H1 (cell line): ENCODE measurements around the gene CORO2B. TPM values are rescaled to one million over a fixed set of nuclear protein-coding genes. Genes with fewer than 3 reads are reported as not detected.

ENCODE experiments used
- CTCF ChIA-PET: fragments of 300-600 bp; sonication (Branson Sonifier 250); formaldehyde crosslinking; loops from one replicate; lab custom pipeline; 2021; ENCODE audit not compliant: partially characterized antibody; lab: Charles Lee
- POLR2A ChIA-PET: fragments of 300-600 bp; sonication (Branson Sonifier 250); formaldehyde crosslinking; loops from one replicate; lab custom pipeline; 2021; ENCODE audit warnings: inconsistent platforms; ENCODE audit not compliant: partially characterized antibody; lab: Charles Lee
- DNase-seq, 2 experiments: peaks; one replicate each; pipeline versions ENCODE4 v3.0.0 to v3.0.0-alpha.2; 2010 to 2022; ENCODE audit warnings: low spot score in 2 of 2, low read depth in 1 of 2, mixed read lengths in 1 of 2
- FAIRE-seq: peaks from 2 replicates; lab custom pipeline; 2011; peaks lifted over from hg19 to GRCh38; lab: Jason Lieb, UNC
- H2AFZ ChIP-seq: 2 replicates; pipeline ENCODE4 v1.8.1; 2012; ENCODE audit warnings: low read length, inconsistent platforms
- H2AK5ac ChIP-seq: 2 replicates; pipeline ENCODE4 v1.6.1; 2013; ENCODE audit warnings: low read depth, low read length
- H2BK120ac ChIP-seq: replicated peaks from 2 replicates; pipeline ENCODE3; 2013; ENCODE audit warnings: low read depth, low read length, inconsistent platforms
- H2BK12ac ChIP-seq: 2 replicates; pipeline ENCODE4 v1.6.1; 2013; ENCODE audit warnings: low read depth, low read length
- H2BK15ac ChIP-seq: 2 replicates; pipeline ENCODE4 v1.6.1; 2013; ENCODE audit warnings: low read length
- H2BK20ac ChIP-seq: 2 replicates; pipeline ENCODE4 v1.6.1; 2013; ENCODE audit warnings: low read length
- H2BK5ac ChIP-seq: 2 replicates; pipeline ENCODE4 v1.6.1; 2013; ENCODE audit warnings: low read depth, low read length
- H3K14ac ChIP-seq: 2 replicates; pipeline ENCODE4 v1.6.1; 2013; ENCODE audit warnings: inconsistent platforms; ENCODE audit not compliant: insufficient read length
- H3K18ac ChIP-seq: 2 replicates; pipeline ENCODE4 v1.6.1; 2013; ENCODE audit warnings: low read length; ENCODE audit errors: extremely low read depth
- H3K23ac ChIP-seq: 2 replicates; pipeline ENCODE4 v1.6.1; 2013; ENCODE audit warnings: inconsistent platforms; ENCODE audit not compliant: insufficient read length
- H3K23me2 ChIP-seq: 2 replicates; pipeline ENCODE4 v1.6.1; 2013; ENCODE audit warnings: low read depth, low read length
- H3K27ac ChIP-seq: 2 replicates; pipeline ENCODE4 v1.6.1; 2011; ENCODE audit warnings: low read depth, low read length, inconsistent platforms
- H3K27me3 ChIP-seq, 4 experiments: replicated peaks in 1 of 4; 1 replicate in 1 of 4; 2 replicates in 3 of 4; pipeline versions ENCODE4 v1.6.1 to v1.8.1; 2011 to 2013; ENCODE audit warnings: low read length in 3 of 4, mild to moderate bottlenecking in 3 of 4, inconsistent platforms in 2 of 4, mixed read lengths in 2 of 4, moderate library complexity in 1 of 4; ENCODE audit not compliant: control insufficient read depth in 3 of 4, insufficient read depth in 3 of 4; ENCODE audit errors: extremely low read depth in 1 of 4
- H3K36me3 ChIP-seq, 4 experiments: 2 replicates each; pipeline versions ENCODE4 v1.6.1 to v1.8.1; 2011 to 2013; ENCODE audit warnings: mild to moderate bottlenecking in 4 of 4, low read length in 3 of 4, moderate library complexity in 2 of 4, control low read depth in 1 of 4, inconsistent platforms in 1 of 4; ENCODE audit not compliant: insufficient read depth in 4 of 4, control insufficient read depth in 2 of 4
- H3K4ac ChIP-seq: replicated peaks from 2 replicates; pipeline ENCODE3; 2013; ENCODE audit warnings: low read length, low read depth, mixed read lengths, inconsistent platforms; ENCODE audit not compliant: insufficient read length
- H3K4me1 ChIP-seq, 4 experiments: replicated peaks in 1 of 4; 1 replicate in 1 of 4; 2 replicates in 3 of 4; pipeline versions ENCODE4 v1.6.1 to v1.8.1; 2011 to 2013; ENCODE audit warnings: low read length in 3 of 4, inconsistent platforms in 2 of 4, mixed read lengths in 1 of 4; ENCODE audit not compliant: insufficient read depth in 4 of 4, control insufficient read depth in 3 of 4
- H3K4me2 ChIP-seq, 2 experiments: 2 replicates each; pipeline versions ENCODE4 v1.6.1 to v1.8.1; 2011 to 2013; ENCODE audit warnings: low read depth in 2 of 2, low read length in 2 of 2, control low read depth in 1 of 2, inconsistent platforms in 1 of 2, mild to moderate bottlenecking in 1 of 2; ENCODE audit not compliant: insufficient read depth in 1 of 2
- H3K4me3 ChIP-seq, 4 experiments: fragments of 200-600, 300-600 bp in 1 of 4; sonication (generic), shearing (Covaris generic), sonication (Bioruptor Twin) in 1 of 4; 2 replicates each; pipeline versions ENCODE4 v1.5.1 to v1.8.1; 2011 to 2016; ENCODE audit warnings: low read length in 4 of 4, low read depth in 3 of 4, control low read depth in 2 of 4, inconsistent platforms in 2 of 4, mild to moderate bottlenecking in 2 of 4, mixed read lengths in 1 of 4, moderate library complexity in 1 of 4; ENCODE audit not compliant: insufficient read depth in 2 of 4; ENCODE audit errors: extremely low read depth in 1 of 4
- H3K56ac ChIP-seq: replicated peaks from 2 replicates; pipeline ENCODE3; 2013; ENCODE audit warnings: low read depth, mild to moderate bottlenecking, mixed read lengths, low read length, inconsistent platforms; ENCODE audit not compliant: insufficient read length
- H3K79me1 ChIP-seq: 2 replicates; pipeline ENCODE4 v1.6.1; 2013; ENCODE audit warnings: low read depth, low read length, control low read depth
- H3K79me2 ChIP-seq, 2 experiments: 2 replicates each; pipeline versions ENCODE4 v1.6.1 to v1.8.1; 2012 to 2013; ENCODE audit warnings: low read length in 2 of 2, mild to moderate bottlenecking in 2 of 2, inconsistent platforms in 1 of 2; ENCODE audit not compliant: insufficient read depth in 2 of 2, control insufficient read depth in 1 of 2
- H3K9ac ChIP-seq, 4 experiments: replicated peaks in 1 of 4; 1 replicate in 1 of 4; 2 replicates in 3 of 4; pipeline versions ENCODE4 v1.6.1 to v1.8.1; 2011 to 2013; ENCODE audit warnings: low read depth in 3 of 4, low read length in 3 of 4, control low read depth in 2 of 4, mild to moderate bottlenecking in 2 of 4, moderate library complexity in 2 of 4, inconsistent platforms in 1 of 4; ENCODE audit errors: extremely low read depth in 1 of 4
- H3K9me3 ChIP-seq, 2 experiments: 2 replicates each; pipeline versions ENCODE4 v1.6.1 to v1.8.1; 2012 to 2013; ENCODE audit warnings: mild to moderate bottlenecking in 2 of 2, moderate library complexity in 2 of 2, control low read depth in 1 of 2, inconsistent platforms in 1 of 2, low read depth in 1 of 2, low read length in 1 of 2, mixed read lengths in 1 of 2; ENCODE audit not compliant: insufficient read depth in 2 of 2
- H4K20me1 ChIP-seq, 2 experiments: replicated peaks in 1 of 2; 2 replicates each; pipeline versions ENCODE3 to v1.8.1; 2011 to 2013; ENCODE audit warnings: inconsistent platforms in 2 of 2, low read length in 2 of 2, mild to moderate bottlenecking in 1 of 2; ENCODE audit not compliant: insufficient read depth in 2 of 2, control insufficient read depth in 1 of 2
- H4K5ac ChIP-seq: 2 replicates; pipeline ENCODE4 v1.6.1; 2013; ENCODE audit warnings: low read length, low read depth, mixed read lengths, inconsistent platforms; ENCODE audit not compliant: insufficient read length
- H4K8ac ChIP-seq: 2 replicates; pipeline ENCODE4 v1.8.0; 2013; ENCODE audit warnings: mild to moderate bottlenecking, moderate library complexity, low read length, inconsistent platforms; ENCODE audit not compliant: insufficient read depth; ENCODE audit errors: extremely low read depth
- H4K91ac ChIP-seq: replicated peaks from 2 replicates; pipeline ENCODE3; 2013; ENCODE audit warnings: low read length, mixed read lengths, inconsistent platforms; ENCODE audit not compliant: insufficient read length
- RAD21 ChIP-seq, 2 experiments: IDR thresholded peaks in 1 of 2; conservative IDR thresholded peaks in 1 of 2; 2 replicates each; pipeline ENCODE4 v1.6.1; 2011; ENCODE audit warnings: low read depth in 2 of 2, low read length in 2 of 2, improper control_type of control experiment in 1 of 2, inconsistent platforms in 1 of 2, mild to moderate bottlenecking in 1 of 2, moderate library complexity in 1 of 2
- WGBS, 2 experiments: shearing (Covaris generic) in 1 of 2; methylation state at CpG; one replicate each; pipeline versions ENCODE4 v1.1.6 to v1.1.7; 2013 to 2015; ENCODE audit warnings: low lambda C conversion rate in 2 of 2, mixed read lengths in 2 of 2, inconsistent platforms in 1 of 2, low coverage in 1 of 2, missing lambda C conversion rate in 1 of 2; ENCODE audit not compliant: insufficient replicate concordance in 2 of 2, insufficient coverage in 1 of 2, insufficient read length in 1 of 2; ENCODE audit errors: extremely low coverage in 1 of 2, missing lambda C conversion rate in 1 of 2; 5-methylcytosine and 5-hydroxymethylcytosine counted together
- polyA plus RNA-seq, 7 experiments: library from polyadenylated mRNA; depleted of rRNA in 3 of 7; stranded (reverse) in 5 of 7; unstranded in 2 of 7; fragments of >200 nt in 5 of 7; fragments of 200-250 nt in 2 of 7; gene quantifications; 1 replicate in 5 of 7; 2 replicates in 1 of 7; 4 replicates in 1 of 7; pipeline versions ENCODE4 v1.2.1 to v1.2.3, GENCODE V29; 2011 to 2013; ENCODE audit warnings: missing spikeins in 2 of 7, mixed read lengths in 2 of 7
- total RNA-seq: library from RNA; stranded (reverse); fragmentation: NEBNext Ultra II Directional; extraction: Animal tissue kit (Norgen Biotek cat#: 25700); gene quantifications from 2 replicates; pipeline ENCODE4 v1.2.1, GENCODE V29; 2021

CORO2B gene
- total and polyA plus RNA-seq, 2 of the 8 experiments (the other 6 are each of a cell fraction or from before 2014, with no cell fraction given): 3.4 to 6.7 TPM

DNA sequence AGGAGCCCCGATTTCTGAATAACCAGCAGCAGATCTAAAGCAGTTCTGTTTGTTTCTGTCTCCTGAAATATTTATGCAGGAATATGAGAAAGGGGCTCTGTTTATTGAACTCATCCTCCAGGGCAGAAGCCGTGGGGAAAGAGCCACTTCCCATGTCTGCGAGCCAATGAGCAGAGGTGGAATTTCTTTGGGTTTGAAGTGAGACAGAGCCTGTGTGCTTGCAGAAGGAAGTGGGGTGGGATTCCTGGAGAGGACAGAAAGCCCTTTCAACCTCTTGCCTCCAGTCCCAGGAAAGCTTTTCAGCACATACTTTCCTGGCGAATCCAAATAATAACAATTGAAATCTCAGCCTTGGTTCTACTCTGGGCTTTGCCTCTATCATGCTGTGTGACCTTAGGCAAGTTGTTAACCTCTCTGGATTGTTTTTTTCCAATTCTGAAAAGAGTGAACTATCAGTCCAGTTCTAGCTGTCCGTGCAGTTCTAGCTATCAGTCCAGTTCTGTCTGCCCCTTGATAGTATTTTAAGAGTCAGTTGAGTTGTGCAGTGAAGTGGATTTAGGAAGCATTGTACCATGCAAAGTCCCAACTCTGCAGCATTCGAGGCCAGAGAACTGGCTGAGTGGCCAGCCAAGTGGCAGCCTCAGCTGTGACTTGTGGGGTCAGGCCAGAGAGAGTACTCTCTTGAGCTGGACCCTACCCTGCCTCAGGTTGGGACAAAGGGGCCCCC lies 15.9 kb downstream of the CORO2B start:
- no peak overlapping the region for H3K56ac ChIP-seq
- no peak overlapping the region for H3K23ac ChIP-seq
- no peak overlapping the region for H4K8ac ChIP-seq
- no peaks in the 10 kb centered on the region for H3K79me2 ChIP-seq
- no peak overlapping the region for H2BK5ac ChIP-seq
- H3K27me3 ChIP-seq: no peaks in the 10 kb centered on the region
- no peak overlapping the region for H3K18ac ChIP-seq
- no peak overlapping the region for H3K4me2 ChIP-seq
- H2BK15ac ChIP-seq: no peak overlapping the region
- H2BK20ac ChIP-seq: no peak overlapping the region
- FAIRE-seq: no peak
- no peaks in the 10 kb centered on the region for H3K79me1 ChIP-seq
- POLR2A ChIA-PET: interaction anchor here (0.9 kb wide), 1 partner anchor 13 kb away, joined by 3 read pairs; no protein-coding TSS in a partner anchor
- no peak overlapping the region for H3K4ac ChIP-seq
- H4K5ac ChIP-seq: no peak overlapping the region
- H4K20me1 ChIP-seq: no peaks in the 10 kb centered on the region
- H2AK5ac ChIP-seq: peak overlapping the region; percentile 42; the same call in 1 of the 2 replicates
- no peak overlapping the region for H3K4me3 ChIP-seq
- H3K23me2 ChIP-seq: no peaks in the 10 kb centered on the region
- no peak for DNase-seq
- H2BK12ac ChIP-seq: no peak overlapping the region
- H2AFZ ChIP-seq: no peak overlapping the region
- no peak overlapping the region for H3K9ac ChIP-seq
- TF ChIP-seq RAD21 (IDR thresholded peaks at IDR 0.05 in 1 of 2, conservative IDR thresholded peaks at IDR 0.05 in 1 of 2; ENCODE audit: low read depth in 2 of 2, low read length in 2 of 2): no peak
- H3K27ac ChIP-seq: no peak overlapping the region
- H4K91ac ChIP-seq: no peak overlapping the region
- H3K14ac ChIP-seq: no peak overlapping the region
- WGBS, 2 experiments: 90% methylated on average over 6 of the region's 6 CpGs; no CpG with 5 or more reads in 1 of the 2 experiments
- H3K36me3 ChIP-seq: no peaks in the 10 kb centered on the region
- H2BK120ac ChIP-seq: no peak overlapping the region
- peaks cover 3 to 28% (median 9%) of the 10 kb centered on the region in 4 experiments for H3K4me1 ChIP-seq
- CTCF ChIA-PET: interaction anchor here (1.0 to 2.8 kb wide), 4 partner anchors 18 to 79 kb away, joined by 3 to 12 read pairs (median 7); no protein-coding TSS in a partner anchor
- H3K9me3 ChIP-seq: no peaks in the 10 kb centered on the region
